Activated CD4-positive, alpha-beta T cell treated with anti-CD3 and anti-CD28 coated beads, Interleukin-10, Interleukin-2, amounts not matched to agents 100 ng/mL and 50 ng/mL, durations not matched to agents 16 hours and 8 hours (primary cell): Measurements from ENCODE around the gene RPL5.

Experiments
- DNase-seq: peaks from one replicate; pipeline ENCODE4 v3.0.0-alpha.2; 2020

The RPL5 gene

DNA sequence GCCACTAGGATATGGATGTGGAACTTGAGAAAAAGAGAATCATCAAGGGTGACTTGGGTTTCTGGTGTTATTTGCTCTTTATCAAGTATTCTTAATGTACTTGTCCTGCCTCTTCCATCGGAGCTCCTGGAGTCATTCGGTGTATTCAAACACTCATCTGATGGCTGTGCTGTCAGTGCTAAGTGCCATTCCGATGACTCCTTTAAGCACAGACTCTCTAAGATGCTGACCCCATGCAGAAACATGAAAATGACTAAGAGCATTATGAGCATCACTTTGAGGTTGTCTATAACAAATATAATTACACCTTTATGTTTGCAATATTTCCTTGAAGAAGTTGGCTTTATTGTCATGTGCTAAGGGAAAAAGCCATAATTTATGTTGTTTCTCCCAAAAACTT, 11.3 kb upstream of the RPL5 start:
- no peak for DNase-seq

DNA sequence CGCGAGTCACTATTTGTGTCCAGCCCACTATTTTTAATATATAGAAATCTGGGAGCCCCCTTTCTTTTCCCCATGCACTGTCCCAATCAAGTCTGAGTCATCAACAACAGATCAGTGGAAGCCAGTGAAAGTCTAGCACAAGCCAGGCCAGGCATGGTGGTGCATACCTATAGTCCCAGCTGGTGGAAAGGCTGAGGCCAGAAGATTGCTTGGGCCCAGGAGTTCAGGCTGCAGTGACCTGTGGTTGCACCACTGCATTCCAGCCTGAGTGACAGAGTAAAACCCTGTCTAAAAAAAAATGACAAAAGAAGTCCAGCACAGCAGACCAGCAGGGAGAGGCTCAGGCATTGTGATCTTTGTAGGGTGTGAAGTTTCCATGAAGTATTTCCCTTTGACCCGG, 9.0 kb upstream of the RPL5 start:
- DNase-seq, result no peak

DNA sequence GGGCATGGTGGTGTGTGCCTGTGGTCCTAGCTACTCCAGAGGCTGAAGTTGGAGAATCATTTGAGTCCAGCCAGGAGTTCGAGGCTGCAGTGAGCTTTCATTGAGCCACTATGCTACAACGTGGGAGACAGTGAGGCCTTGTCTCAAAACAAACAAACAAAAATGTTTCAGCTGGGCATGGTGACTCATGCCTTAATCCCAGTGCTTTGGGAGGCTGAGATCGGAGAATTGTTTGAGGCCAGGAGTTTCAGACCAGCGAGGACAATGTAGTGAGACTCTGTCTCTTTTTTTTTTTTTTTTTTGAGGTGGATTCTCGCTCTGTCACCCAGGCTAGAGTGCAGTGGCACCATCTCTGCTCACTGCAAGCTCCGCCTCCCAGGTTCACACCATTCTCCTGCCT, 5.0 kb upstream of the RPL5 start:
- no peak for DNase-seq

DNA sequence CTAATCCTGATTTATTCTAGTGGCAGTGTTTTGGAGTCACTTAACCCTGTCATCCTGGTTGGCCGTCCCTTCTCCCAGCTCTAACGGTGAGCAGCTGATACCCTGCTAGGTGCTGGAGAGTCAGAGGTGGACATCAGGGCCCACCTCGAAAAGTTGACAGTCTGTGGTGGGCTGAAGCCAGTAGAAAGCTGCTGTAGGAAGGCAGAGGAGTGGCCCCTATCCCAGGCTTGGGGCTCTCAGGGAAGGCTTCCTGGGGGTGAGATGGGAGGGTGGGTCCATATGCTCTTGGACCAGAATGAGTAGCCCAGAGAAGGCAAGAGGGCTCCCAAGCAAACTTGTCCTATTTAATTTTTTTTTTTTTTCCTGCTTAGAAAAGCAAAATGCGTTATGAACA, 475 bp upstream of the RPL5 start:
- no peak for DNase-seq

DNA sequence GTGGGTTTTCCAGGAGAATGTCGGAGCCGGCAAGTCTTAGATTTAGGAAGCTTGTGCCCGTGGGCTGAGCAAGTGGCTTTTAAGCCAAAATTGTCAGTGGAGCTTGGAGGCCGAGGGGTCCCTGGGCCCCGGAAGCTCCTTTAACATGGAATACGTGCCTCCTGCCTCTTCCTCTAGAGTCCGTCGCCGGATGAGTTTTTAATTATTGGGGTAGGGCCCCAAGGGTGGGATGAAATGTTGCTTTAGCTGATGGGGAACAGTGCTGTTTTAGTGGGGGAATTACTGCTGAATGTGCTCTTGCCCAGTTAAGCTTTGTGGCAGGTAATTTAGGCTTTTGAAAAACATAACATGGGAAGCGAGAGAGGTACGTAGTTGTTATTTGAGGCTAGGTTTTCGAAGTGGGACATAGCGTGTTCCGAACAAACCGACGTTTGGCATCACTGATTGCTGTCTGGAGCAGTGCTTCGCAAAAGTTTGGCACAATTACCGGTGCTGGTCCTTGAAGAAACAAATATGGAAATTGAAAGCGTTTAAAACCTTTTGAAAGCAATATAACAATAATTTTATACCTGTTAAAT, 786 bp downstream of the RPL5 start:
- no peak for DNase-seq

DNA sequence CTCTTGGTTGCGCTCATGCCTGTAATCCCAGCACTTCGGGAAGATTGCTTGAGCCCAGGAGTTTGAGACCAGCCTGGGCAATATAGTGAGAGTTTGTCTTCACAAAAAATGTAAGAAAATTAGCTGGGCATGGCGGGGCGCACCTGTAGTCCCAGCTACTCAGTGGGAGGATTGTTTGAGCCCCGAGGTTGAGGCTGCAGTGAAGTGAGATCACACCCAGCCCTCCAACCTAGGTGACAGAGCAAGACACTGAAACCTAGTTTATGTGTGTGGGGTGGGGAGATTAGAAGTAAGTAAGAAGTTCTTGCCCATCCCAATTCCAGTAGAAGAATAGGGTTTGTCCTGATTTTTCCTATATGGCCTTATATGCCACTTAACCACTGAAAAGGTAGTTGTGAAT, 2.0 kb downstream of the RPL5 start:
- DNase-seq, result peak; percentile 32

DNA sequence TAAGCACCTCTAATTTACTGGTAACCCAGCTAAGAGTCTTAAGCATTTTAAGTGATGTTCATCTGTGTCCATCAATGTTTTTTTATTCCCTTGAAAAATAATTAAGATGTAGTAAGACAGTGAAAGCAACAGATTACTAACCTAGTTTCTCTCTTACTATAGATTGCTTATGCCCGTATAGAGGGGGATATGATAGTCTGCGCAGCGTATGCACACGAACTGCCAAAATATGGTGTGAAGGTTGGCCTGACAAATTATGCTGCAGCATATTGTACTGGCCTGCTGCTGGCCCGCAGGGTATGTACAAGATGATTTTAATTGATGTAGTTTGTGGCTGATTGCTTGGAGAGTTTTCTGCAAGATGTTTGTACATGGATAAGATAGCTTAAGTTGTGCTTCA, 2.8 kb downstream of the RPL5 start:
- DNase-seq, result peak; percentile 46

DNA sequence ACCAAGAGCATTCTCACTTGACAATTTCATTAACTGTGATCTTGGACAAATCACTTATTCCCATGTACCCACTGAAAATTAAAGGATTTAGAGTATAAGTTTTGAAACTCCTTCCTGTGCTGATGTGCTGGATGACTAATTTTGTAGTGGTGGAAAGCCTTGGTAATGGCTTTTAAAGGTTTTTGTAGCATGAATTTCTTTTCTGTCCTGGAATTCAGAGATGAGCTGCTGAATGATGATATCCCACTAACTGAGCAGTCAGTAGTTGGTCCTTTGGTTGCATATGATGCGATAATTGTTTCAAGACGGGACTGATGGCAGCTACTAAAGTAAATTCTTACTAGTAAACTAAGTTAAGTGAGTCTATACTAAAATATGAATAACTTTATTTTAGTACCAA, 5.2 kb downstream of the RPL5 start:
- no peak for DNase-seq

DNA sequence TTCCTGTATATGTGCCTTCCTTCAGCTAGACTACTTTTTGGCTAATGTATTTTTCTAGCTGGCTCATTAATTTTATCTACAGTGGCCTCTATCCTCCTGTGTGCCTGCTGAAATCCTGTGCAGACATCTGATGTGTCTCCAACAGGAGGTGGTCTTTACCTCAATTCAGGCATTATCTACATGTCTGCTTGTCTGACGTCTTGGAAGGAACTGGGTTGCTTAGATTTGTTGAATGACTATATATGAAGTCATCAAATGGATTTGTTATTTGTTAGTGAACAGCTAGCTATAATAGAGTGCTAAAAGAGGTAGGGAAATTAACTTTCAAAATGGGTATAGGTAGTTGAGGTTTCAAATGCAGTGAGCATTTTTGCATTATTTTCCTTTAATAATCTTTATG, 6.7 kb downstream of the RPL5 start:
- no peak for DNase-seq

DNA sequence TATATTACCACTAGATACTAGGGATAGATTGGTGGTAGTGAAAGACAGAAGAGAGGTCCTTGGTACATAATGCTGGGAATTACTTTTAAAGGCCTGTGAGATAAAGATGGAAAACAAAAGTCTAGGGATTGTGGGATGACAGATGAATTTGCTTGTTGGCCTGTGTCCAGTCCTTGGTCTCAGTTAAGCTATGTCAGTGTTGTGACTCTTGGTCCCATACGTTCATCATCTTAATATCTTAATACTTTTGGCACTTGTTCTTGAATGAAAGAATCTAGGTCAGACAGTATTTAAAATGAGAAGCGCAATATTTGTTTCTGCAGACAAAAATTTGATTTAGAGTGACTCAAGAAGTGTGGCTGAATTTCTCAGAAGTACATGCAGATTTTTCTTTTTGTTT, 7.6 kb downstream of the RPL5 start:
- no peak for DNase-seq

DNA sequence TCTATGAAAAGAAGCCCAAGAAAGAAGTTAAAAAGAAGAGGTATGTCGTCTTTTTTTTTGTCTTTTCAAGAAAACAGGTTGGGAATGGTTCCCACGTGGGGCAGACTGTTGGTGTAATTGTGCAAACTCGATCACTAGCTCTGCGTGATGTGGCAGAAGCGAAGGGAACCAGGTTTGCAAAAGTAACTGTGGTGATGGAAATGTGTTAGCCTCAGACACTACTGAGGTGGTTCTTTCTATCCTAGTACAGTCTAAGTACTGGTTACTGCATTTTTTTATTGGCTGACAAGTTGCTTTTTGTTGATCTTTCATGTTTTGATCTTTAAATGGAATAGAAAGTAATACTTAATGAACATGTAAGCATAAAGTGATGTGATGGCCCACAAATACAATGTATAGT, 8.8 kb downstream of the RPL5 start:
- DNase-seq, result no peak

DNA sequence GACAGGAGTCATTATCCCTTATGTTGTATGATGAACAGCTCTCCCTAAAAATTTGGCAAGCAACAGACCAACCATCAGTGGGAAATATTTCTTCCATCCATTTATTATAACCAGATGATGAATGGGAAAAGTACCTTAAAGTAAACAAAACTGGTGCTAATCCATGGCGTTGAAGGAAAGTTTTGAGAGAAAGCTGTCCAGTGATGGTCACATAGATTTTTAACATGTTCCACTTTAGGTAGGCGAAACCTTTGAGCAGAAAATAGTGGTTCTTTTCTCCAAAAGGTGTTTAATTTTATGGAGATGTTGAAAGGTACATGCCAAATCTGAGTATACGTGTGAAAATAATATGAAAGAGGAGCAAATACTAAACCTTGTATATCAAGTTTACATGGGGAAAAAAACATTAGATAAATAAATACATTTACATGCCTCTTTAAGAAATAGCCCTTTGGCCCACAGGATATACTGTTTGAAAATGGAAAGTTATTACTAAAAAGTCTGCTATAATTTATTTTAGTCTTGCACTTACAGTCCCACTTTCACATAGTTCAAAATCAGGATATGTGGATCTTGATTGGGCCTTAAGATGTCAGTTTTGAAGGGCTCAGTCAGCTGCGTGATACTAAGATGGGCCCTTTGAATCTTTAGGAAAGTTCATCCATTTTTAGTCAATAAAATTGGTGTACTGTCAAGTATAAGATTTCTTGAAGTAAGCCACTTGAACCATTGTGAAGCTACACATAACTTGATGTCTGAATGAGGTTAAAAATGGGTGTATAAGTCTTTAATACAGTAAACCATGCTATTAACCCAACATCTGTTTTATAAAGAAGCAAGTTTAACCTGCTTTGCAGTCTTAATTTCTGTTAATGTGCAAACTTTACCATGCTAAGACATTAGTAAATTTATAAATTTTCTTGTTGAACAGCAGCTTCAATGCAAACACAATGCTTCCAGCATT, 10.5 kb downstream of the RPL5 start:
- no peak for DNase-seq

DNA sequence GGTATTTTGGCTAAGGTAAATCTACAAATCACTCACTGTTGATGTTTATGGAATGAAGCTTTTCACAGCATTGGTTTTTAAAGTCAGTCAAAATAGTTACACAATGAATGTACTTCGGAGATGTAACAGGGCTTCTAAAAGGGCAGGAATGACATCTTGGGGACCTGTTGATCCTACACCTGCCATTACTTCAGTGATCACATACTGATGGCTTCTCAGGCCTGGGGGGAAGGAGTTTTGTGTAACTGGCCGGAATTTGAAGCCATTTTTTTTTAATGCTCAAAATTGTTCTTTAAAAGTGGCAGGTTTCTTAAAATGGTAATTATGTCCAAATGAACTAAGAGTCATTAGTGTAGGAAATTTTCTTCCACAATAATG, 11.2 kb downstream of the RPL5 start:
- no peak for DNase-seq

DNA sequence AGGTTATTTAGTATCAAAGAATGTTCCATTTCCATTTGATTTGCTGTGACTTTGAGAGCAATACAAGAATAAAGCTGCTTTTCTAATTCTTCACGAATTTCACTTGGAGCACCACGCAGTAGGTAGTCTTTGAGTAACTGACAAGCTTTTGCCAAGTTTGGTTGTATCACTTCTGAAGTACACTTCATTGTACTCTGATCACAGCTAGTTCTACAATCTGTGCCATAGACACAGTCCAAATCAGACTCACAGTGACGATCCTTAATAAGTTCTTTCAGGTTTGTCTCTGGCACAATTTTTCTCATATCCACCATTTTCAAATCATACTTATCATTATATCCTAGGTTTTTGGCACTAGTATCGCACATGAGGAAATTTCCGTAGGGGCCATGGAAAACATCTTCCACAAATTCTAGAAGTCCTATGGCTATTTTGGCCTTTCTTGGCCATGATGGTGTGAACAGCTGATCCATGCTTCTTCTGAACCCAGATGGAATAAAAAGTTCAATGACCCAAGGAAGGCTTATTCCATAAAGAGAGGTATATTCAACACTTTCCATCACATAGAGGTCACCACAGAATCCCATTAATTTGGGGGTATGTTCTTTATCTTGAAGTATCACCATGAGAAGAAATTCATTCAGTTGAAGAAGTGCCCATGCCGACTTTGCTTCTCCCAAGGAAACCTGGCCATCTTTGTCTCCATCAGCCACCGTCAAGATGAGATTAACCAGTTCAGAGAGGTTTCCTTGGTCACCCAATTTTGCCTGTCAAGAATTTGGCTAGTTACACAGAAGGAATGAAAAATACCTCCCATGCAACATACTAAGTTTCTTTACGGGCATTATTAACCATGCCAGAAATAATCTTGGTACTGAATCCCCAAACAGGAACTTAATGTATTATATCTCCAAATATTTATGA, 11.9 kb downstream of the RPL5 start:
- DNase-seq, result no peak

DNA sequence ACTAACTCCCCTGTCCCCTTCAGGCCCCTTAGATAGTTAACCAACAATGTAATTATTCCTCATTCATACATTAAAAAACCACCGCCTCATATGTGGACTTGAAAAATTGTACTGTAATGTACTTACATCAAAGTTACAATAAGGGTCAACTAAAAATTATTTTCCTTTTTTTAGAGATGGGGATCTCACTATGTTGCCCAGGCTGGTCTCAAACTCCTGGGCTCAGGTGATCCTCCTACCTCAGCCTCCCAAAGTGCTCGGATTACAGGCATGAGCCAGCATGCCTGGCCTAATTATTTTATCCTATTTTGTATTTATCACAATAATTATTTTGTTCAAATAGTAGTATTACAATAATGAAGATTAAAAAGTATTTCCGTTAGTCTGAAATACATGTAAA, 12.6 kb downstream of the RPL5 start:
- DNase-seq, result no peak

DNA sequence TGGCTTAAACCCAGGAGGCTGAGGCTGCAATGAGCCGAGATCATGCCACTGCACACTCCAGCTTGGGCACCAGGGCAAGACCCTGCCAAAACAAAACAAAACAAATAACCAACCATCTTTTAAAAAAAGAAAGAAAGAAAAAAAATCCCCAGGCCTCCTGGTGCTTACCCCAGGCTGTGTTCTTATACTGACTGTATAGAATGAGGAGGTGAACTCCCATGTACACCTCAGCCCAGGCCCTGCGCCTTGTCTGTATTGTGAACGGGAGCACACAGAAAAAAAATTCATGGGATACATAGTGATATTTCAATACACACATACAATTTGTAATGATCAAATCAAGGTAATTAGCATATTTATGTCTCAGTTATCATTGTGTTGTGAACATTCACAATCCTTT, 14.1 kb downstream of the RPL5 start:
- DNase-seq, result no peak

DNA sequence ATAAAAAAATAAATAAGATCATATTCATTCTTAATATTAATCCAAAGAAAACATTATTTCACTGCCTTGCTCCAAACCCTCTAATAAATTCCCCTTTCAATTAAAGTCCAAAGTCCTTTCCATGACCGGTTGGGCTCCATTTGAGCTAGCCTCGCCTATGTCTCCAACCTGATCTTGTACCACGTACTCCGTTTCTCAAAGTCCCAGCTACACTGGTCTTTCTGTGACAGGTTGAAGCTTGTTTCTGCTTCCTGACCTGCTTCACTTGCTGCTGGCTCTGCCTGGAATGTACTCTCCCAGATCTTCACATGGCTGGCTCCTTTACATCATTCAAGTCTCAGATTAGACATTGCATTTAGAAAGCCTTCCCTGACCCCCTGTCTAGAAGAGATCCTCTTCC, 16.4 kb downstream of the RPL5 start:
- no peak for DNase-seq

DNA sequence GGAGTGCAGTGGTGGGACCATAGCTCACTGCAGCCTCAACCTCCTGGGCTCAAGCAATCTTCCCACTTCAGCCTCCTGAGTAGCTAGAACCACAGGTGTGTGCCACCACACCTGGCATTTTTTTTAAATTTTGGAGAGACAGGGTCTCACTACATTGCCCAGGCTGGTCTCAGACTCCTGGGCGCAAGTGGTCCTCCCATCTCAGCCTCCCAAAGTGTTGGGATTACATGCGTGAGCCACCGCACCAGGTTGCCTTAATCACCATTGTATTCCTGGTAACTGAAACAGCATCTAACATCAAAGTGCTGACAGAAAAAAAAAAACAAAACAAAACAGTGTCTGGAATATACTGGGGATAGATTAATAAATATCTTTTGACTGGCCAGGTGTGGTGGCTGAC, 18.2 kb downstream of the RPL5 start:
- no peak for DNase-seq

DNA sequence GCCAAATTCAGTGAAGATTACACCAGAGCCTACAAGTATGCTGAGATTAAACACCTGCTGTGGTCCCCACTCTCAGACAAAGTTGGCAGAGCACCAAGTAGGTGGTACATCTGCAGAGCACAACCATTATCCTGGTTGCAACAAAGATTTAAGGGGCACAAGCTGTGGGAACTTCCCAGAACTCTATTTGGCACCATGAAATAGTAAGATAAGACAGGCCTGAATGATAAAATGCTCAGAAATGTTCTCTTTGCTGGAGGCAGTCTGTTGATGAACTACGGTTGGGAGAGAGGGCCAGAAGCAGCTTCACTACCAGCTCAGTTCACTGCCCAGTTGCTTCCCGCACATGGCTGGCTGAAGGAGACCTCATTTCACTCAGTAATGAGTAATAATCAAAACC, 19.9 kb downstream of the RPL5 start:
- no peak for DNase-seq

DNA sequence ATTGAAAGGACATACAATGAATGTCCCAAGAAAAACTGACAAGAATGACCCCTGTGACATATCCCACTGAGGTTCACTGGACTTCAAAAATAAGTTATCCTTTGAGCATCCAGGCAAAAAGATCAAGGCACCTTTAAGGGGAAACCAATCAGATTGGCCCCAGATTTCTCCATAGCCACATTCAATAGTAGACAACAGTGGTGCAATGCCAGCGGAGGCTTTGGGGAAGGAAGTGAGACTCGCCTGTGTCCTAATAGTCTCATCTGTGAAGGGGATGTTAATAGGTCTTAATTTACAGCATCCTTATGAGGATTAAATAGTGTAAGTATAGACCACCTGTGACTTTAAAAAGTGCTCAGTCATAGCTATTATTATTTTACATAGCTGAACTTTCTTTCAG, 21.5 kb downstream of the RPL5 start:
- no peak for DNase-seq

DNA sequence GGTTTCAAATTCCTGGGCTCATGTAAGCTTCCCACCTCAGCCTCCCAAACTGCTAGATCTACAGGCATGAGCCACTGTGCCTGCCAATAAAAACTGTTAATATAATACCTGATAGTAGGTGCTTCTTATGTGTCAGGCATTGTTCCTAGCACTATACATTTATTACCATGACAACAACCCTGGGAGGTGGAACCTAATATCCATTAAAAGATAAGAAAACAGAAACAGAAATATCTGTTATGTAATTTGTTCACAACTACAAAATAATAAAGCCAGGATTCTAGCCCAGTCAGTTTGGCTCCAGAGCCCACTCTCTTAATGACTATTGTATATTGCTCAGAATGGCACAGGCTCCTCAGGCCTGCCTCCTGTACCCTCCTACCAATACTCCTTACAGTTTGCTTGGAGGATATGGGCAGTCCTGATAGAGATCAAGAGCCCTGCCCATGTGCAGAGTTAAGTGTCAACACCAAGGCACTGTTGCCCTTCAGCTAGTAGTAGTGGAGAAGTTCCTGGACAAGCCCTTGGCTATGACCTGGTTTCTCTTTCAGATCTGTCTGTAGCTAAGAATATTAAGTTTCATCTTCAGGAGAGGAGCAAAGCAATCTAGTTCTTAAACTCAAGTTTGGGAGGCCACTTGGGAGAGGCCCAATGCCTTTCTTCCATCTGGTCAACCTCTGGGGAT, 22.4 kb downstream of the RPL5 start:
- no peak for DNase-seq

DNA sequence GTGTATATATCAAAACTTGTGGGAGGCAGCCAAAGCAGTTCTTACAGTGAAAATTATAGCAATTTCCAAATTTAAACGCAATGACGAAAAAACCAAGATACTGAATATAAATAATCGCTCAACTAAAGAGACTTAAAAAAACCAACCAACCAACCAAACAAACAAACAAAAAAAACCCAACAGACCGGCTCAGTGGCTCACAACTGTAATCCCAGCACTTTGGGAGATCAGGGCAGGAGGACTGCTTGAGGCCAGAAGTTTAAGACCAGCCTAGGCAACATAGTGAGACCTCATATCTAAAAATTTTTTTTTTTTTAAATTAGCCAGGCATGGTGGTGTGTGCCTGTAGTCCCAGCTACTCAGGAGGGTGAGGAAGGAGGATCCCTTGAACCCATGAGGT, 23.4 kb downstream of the RPL5 start:
- DNase-seq, result no peak

DNA sequence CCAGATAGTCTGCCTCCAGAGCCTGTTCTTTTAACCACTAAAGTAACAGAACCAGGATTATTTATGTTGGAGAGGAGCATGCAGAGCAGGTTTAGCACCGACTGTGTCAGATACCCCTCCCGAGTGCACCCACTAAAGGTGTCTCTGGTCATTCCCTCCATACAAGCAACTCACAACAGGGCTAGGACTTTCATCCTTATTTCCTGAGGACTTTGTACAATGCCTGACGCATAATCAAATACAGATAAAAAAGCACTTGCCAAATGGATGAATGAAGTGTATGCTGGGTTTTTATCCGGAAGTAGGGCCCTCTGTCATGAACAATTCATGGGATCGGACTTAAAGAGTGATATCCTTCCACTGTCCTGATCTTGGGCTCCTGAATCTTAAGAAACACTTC, 26.0 kb downstream of the RPL5 start:
- DNase-seq, result no peak
